NB4 (cell line): ENCODE data around the gene OPCML.

Experiments used
- MYC ChIP-seq: IDR thresholded peaks from 2 replicates; pipeline ENCODE4 v1.6.1; 2011; ENCODE audit warnings: low read depth, low read length
- POLR2A ChIP-seq: IDR thresholded peaks from 2 replicates; pipeline ENCODE4 v1.6.1; 2011; ENCODE audit warnings: mild to moderate bottlenecking; ENCODE audit not compliant: insufficient read length; ENCODE audit errors: extremely low read depth
- TF ChIP-seq, protein P1 (sequence below): IDR thresholded peaks from one replicate; pipeline ENCODE4 v1.5.1; 2012; ENCODE audit warnings: low read depth, low read length
- TF ChIP-seq, protein P2 (sequence below): IDR thresholded peaks from 2 replicates; pipeline ENCODE4 v1.6.1; 2011; ENCODE audit warnings: low read depth, low read length

DNA sequence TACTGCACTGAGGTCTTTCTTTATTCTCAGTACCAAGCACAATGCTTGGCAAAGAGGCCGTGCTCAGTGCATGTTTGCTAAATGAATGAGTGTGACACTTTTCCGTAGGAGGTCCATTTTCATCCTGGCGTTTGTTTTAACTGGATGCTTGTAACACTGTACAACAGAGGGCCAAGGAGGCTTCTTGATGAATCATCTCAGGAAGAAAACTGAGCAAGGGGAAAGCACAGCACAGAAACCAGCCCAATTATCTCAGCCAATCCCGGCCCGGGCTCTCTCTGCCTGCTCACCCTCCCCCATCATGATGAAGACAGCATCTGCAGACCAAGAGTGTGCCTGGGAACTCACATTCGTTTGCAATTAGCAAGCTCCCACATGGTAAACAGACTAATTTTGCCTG, 570.3 kb downstream of the OPCML start:
- TF ChIP-seq POLR2A (no peak), MYC (no peak)
- TF ChIP-seq, protein P1, sequence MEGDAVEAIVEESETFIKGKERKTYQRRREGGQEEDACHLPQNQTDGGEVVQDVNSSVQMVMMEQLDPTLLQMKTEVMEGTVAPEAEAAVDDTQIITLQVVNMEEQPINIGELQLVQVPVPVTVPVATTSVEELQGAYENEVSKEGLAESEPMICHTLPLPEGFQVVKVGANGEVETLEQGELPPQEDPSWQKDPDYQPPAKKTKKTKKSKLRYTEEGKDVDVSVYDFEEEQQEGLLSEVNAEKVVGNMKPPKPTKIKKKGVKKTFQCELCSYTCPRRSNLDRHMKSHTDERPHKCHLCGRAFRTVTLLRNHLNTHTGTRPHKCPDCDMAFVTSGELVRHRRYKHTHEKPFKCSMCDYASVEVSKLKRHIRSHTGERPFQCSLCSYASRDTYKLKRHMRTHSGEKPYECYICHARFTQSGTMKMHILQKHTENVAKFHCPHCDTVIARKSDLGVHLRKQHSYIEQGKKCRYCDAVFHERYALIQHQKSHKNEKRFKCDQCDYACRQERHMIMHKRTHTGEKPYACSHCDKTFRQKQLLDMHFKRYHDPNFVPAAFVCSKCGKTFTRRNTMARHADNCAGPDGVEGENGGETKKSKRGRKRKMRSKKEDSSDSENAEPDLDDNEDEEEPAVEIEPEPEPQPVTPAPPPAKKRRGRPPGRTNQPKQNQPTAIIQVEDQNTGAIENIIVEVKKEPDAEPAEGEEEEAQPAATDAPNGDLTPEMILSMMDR, result no peak
- TF ChIP-seq, protein P2, sequence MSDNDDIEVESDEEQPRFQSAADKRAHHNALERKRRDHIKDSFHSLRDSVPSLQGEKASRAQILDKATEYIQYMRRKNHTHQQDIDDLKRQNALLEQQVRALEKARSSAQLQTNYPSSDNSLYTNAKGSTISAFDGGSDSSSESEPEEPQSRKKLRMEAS, result no peak
